Measurements from ENCODE around the gene CDC20B. TPM values are rescaled to one million over a fixed set of nuclear protein-coding genes. Genes with fewer than 3 reads are reported as not detected.

Gene CDC20B
- total RNA-seq, 2 experiments from 2014 or later = 0.08 to 0.21 TPM

DNA sequence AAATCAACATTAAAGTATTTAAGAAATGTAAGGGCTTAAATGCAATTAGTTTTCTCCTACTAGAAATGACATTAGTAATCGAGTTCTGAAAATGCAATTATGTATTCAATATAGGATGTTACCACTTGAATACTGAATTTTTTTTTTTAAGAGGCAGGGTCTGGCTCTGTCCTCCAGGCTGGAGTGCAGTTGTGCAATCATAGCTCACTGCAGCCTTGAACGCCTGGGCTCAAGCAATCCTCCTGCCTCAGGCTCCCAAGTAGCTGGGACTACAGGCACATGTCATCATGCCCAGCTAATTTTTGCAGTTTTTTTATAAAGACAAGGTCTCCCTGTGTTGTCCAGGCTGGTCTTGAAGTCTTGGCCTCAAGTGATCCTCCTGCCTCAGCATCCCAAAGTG, 1.5 kb downstream of the CDC20B start:
- CTCF ChIA-PET = interaction anchor here (1.3 kb wide), 1 partner anchor 88 kb away, joined by 4 read pairs; no protein-coding TSS in a partner anchor
- POLR2A ChIA-PET = no interaction called here

DNA sequence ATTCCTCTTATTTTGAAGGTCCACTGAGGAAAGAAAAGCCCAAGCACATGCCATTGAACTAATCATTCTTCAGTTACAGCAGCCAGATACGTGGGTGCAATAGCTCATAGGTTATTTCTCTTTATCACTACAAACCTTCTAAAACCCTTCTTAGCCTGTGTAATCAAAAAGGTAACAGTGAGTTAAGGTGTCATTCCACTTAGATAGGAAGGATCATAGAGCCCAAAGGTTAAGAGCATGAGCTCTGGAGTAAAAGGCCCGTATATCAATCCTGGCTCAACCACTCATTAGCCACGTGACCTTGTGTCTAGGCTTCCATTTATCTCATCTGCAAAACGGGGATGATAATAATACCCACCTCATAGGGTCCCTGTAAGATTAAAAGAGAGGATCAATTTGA, 10.3 kb downstream of the CDC20B start:
- POLR2A ChIA-PET = no interaction called here
- CTCF ChIA-PET = no interaction called here

- CTCF ChIA-PET = interaction anchor here (0.8 to 1.7 kb wide), 12 partner anchors 10 to 317 kb away, joined by 3 to 7 read pairs (median 4); no protein-coding TSS in a partner anchor
- POLR2A ChIA-PET = no interaction called here
These were observed 12.3 kb downstream of the CDC20B start for GRCh38 chr5:55160493-55161209.

DNA sequence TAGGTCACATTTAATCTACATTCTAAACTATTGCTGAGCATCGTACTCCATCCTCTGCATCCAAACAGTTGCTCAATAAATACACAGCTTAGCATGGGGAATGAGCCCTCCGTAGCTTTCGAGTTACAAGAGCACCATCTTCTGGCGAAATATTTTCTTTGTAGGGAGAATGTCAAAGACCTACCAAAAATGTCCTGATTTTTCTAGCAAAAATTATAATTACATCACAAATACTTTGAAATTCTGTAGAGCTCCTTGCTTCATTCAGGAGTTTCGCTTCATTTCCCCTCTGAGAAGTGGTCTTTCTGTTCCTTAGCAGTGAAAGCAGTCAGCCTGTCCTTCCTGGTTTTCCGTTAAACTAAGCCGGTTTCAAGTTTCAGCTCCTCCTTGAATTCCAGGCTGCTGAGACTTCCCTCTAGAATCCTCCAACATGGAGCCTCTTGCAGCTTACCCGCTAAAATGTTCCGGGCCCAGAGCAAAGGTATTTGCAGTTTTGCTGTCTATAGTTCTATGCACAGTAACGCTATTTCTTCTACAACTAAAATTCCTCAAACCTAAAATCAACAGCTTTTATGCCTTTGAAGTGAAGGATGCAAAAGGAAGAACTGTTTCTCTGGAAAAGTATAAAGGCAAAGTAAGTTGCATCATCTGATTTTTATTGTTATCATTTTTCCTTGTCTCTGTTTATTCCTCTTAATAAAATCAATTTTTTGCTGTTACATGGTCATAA, 13.0 kb downstream of the CDC20B start, which contains the start of gene GPX8:
GPX8 (plus strand) TSS at position 409 of the 730 bp plus-strand sequence; CDS start at position 431, 22 bp downstream.
- CTCF ChIA-PET = interaction anchor here (0.7 to 1.7 kb wide), 18 partner anchors 8 to 643 kb away, joined by 3 to 7 read pairs (median 4); partner anchors contain the start of gene SNX18
- POLR2A ChIA-PET = no interaction called here

DNA sequence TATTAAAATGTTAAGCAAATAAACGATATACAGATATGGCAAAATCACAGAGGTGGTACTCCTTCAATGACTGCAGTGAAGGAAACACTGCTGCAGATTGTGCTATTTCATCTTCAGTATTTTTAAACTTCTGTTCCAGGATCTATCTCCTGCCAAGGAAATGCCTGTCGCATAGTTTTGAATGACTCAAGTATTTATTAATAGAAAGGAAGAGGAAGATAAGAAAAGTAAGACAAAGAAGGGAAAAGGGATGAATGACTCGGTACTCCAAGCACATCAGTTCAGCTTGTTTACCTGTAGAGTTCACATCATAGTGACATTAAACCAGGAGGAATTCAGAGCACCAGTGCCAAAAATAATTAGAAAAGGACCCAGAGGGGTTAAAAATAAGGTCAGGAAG, 18.1 kb downstream of the CDC20B start:
- ChIA-PET POLR2A (no interaction called here), CTCF (no interaction called here)

- CTCF ChIA-PET = interaction anchor here (0.7 to 1.1 kb wide), 3 partner anchors 194 to 248 kb away, joined by 3 to 5 read pairs (median 3); no protein-coding TSS in a partner anchor
These were observed 20.8 kb downstream of the CDC20B start for GRCh38 chr5:55151923-55152842.

GRCh38 chr5:55149308-55149795, 23.6 kb downstream of the CDC20B start:
- CTCF ChIA-PET = interaction anchor here (0.6 kb wide), 1 partner anchor 660 kb away, joined by 3 read pairs; no protein-coding TSS in a partner anchor

More at GRCh38 chr5:55151923-55152842, 20.8 kb downstream of the CDC20B start:
- POLR2A ChIA-PET = no interaction called here

DNA sequence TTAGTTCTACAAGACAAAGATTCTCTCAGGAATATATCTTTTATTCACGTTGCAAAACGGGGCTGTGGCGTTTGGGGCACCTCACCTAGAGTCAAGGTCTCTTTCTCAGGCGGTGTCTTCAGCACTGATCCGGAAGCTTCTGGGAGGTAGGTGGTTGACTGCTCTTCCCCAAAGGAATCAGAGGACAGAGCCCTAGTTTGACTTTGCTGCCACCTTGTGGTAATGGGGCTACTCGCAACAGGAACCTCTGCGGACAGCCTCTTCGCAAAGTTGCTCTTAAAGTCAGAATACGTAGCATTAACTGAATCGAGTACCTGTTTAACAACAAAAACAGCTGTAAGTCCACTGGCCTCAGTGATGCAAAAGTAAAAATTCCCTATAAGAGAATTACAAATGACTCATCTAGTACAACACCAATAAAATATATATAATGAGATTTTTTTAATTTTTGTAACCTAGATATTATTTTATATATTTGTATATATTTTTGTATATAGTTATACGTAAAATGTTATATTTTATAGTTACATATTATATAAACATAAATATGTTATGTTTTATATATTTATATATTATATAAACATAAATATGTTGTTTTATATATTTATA, 26.3 kb downstream of the CDC20B start:
- ChIA-PET POLR2A (no interaction called here), CTCF (interaction anchor here (0.6 to 2.2 kb wide), 18 partner anchors 13 to 279 kb away, joined by 3 to 12 read pairs (median 4); partner anchors contain the start of gene GPX8)

More at GRCh38 chr5:55149308-55149795, 23.6 kb downstream of the CDC20B start:
- POLR2A ChIA-PET = no interaction called here

DNA sequence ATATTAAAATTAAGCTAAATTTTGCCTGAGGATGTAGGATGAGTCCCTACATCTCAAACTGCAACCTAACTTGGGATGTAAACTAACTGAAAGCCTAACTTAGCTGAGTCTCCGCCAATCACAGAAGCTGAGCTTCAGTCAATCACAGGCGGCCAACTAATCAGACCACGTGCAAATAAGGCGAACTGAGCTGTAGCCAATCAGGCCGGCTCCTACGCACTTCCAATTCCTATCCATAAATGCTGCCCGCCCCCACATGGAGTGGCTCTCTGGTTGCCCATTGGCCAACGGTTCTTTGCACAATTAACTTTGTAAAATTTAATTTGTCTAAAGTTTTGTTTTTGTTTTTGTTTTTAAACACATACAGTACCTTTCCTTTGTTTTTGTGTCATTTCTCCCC, 26.9 kb downstream of the CDC20B start:
- ChIA-PET POLR2A (no interaction called here), CTCF (interaction anchor here (0.9 to 2.2 kb wide), 15 partner anchors 13 to 279 kb away, joined by 3 to 12 read pairs (median 4); partner anchors contain the start of gene GPX8)

- ChIA-PET CTCF (interaction anchor here (1.0 kb wide), 1 partner anchor 237 kb away, joined by 3 read pairs; no protein-coding TSS in a partner anchor), POLR2A (no interaction called here)
These were observed 29.4 kb downstream of the CDC20B start for GRCh38 chr5:55143624-55144023.

DNA sequence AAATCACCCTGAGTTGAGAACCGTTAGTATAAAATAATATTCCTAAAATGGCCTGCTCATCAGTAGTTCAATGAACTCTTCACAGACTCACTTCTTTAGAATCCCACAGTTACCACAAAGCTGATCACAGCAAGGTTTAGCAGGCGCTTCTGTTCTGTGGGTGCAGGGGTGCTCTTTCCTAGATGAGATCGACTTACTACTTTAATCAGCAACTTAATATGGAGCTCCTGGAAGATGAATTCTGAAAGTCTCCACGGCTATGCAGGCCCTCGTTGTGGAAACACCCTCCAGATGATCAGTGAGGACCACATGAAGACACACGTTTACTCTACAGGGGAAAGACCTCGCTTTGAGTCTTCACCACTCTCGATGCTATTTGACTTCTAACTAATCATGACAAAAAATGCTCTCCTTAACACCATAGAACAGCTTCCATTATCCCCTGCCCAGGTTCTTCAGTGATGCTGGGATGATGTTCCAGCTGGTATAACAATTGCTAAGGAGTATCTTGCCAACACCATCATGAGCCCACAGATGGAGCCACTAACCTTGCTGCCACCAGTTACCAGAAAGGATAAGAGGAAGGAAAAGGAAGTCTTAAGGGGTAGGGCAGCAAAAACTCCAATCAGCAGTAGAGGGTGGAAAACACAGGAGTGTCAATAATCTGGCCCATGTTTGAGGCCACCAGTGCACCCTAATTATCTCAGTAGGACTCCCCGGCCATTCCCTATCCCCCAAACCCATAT, 30.9 kb downstream of the CDC20B start:
- ChIA-PET CTCF (interaction anchor here (0.8 to 1.8 kb wide), 3 partner anchors 198 to 240 kb away, joined by 4 to 13 read pairs (median 4); no protein-coding TSS in a partner anchor), POLR2A (interaction anchor here (1.2 kb wide), 1 partner anchor 105 kb away, joined by 4 read pairs; no protein-coding TSS in a partner anchor)

GRCh38 chr5:55140908-55141665, 31.9 kb downstream of the CDC20B start:
- ChIA-PET CTCF (interaction anchor here (1.6 to 1.8 kb wide), 2 partner anchors 197 to 238 kb away, joined by 4 to 13 read pairs; no protein-coding TSS in a partner anchor), POLR2A (no interaction called here)

GRCh38 chr5:55136521-55136920, 36.5 kb downstream of the CDC20B start:
- POLR2A ChIA-PET = interaction anchor here (0.7 kb wide), 1 partner anchor 631 kb away, joined by 6 read pairs; no protein-coding TSS in a partner anchor
- CTCF ChIA-PET = no interaction called here

- ChIA-PET CTCF (interaction anchor here (1.0 kb wide), 1 partner anchor 191 kb away, joined by 3 read pairs; no protein-coding TSS in a partner anchor), POLR2A (no interaction called here)
These were observed 38.8 kb downstream of the CDC20B start for GRCh38 chr5:55134053-55134722.

GRCh38 chr5:55123365-55123764, 49.6 kb downstream of the CDC20B start:
- CTCF ChIA-PET = no interaction called here
- POLR2A ChIA-PET = no interaction called here

GRCh38 chr5:55114061-55114460, 58.9 kb downstream of the CDC20B start:
- POLR2A ChIA-PET = no interaction called here
- CTCF ChIA-PET = no interaction called here
